C4-2B (cell line): ENCODE measurements around the gene PLCG2.

Experiments
- CTCF ChIP-seq: fragments of 450-650 bp; conservative IDR thresholded peaks from 2 replicates; pipeline ENCODE4 v1.5.1; 2017; ENCODE audit warnings: mild to moderate bottlenecking
- ZFX ChIP-seq: fragments of 450-650 bp; IDR thresholded peaks from 2 replicates; pipeline ENCODE4 v1.6.1; 2017

DNA sequence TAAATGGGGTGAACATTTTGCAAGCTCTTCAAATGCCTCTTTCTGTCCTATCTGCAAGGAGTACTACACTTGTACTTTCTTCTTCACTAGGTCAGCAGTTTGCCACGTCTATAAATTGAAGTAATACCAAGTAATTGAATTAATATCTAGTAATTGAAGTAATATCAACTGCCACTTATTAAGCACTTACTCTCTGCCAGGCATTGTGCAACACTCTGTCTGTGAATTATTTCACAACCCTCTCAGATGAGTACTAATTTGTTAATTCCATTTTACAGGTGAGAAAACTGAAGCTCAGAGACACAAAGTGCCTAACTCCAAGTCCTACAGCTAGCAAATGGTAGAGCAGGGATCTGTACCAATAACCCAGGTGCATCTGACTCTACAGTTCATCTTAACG is 228.1 kb downstream of the PLCG2 start:
- no peak for TF ChIP-seq CTCF
- TF ChIP-seq ZFX: no peak
